Mesenteric fat pad (tissue), 1 donor: ENCODE results near the gene KSR1. TPM values are rescaled to one million over a fixed set of nuclear protein-coding genes. Genes with fewer than 3 reads are reported as not detected.

Experiments used
- DNase-seq: peaks from one replicate; pipeline ENCODE4 v3.0.0-alpha.2; 2020; ENCODE audit warnings: low spot score
- total RNA-seq: library from RNA; stranded (reverse); fragmentation: NEBNext Ultra II Directional; extraction: Animal tissue kit (Norgen Biotek cat#: 25700); gene quantifications from one replicate; pipeline ENCODE4 v1.2.1, GENCODE V29; 2021
- donor health status: DM: yes; HTN: yes; CAD: no.

The KSR1 gene
- total RNA-seq, 1 donor from 2014 or later, result 38.9 TPM

DNA sequence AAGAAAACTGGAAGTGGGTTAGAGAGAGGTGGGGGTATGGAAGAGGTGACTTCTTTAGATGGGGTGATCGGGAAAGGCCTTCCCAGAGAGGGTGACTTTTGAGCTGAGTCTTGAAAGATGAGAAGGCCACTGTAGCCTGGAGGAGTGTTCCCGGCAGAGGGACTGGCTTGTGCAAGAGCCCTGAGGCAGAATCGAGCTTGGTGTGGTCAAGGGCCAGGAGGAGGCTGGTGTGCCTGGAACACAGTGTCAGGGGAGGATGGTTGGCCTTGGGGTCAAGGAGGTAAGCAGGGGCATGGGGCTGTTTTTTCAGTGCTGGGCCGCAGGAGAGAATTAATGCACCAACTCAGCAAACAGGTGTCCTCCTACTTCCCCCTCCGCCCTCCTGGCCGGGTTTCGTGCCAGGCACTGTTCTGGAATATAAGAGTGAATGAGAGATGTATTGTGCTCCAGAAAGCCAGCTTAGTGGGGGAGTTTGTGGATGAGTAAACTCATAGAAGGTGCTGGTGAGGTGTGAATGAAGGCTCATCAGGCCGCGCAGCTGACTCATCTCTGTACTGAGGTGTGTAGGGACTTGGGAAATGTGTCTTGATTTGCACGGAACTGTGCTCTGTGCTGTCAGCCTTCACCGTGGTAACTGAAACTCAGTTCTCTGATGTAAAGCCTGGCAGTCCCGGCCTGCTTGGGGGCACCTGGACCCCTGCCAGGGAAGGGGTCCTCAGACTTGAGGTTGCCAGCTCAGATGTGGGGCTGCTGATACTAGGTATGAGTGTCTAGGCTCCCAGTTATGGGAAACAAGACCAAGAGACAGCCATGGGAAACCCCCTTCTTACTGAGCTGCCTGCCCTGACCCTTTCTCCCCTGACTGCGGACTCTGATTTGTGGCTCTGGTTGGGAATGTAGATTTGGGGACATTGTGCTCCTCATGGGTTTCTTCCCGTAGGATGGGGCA is 15.3 kb downstream of the KSR1 start:
- no peak for DNase-seq

DNA sequence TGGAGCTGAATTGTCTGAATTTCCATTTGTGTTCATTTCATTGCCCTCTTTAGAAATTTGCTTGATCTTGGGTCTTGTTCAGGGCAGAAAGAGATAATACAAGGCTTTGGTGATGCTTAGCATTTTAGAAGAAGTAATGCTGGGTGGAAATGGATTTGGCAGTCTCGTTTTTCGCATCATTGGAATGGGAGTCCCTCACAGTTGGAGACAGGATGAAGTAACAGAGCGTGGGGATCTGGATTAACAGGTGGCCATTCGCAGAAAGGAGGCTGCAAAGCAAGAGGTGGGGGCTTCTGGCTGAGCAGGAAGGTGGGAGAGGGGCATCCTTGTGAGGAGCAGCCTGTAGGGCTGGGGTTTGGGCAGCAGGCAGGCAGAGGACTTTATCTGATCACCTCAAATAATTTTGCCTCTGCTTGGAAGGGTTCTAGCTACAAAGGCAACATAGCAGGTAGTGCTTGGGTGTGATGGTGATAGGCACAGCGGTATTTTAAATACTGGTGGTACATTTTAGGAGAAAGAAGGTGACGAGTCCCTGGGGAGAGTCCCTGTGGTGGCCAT is 17.0 kb downstream of the KSR1 start:
- no peak for DNase-seq

GRCh38 chr17:27473748-27474609 is 17.7 kb downstream of the KSR1 start:
- no peak for DNase-seq

DNA sequence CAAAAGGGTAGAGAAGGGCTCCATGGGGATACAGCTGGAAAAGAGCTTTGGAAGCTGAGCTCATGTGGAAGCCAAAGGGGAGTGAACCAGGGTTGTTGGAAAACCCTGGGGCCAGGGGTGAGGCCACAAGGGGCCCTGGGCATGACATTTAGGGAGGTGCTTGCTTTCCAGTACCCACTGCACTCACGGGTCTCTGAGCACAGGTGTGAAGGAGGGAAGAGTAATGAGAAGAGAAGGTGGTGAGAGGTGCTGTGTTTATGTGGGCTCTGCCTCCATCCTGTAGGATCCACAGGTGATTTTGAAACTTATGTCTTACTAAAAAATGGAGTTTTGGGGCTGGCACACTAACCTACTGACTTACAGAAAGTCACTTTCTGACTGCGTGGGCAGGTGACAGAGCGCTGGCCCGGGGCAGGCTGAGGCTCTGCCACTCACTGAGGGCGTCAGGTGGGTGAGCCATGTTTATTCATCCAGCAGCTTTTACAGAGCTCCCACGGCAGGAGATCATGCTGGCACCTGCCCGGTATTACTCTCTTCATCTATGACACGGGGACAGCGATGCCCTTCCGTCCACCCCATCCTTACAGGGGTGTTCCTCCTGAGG is 18.9 kb downstream of the KSR1 start:
- no peak for DNase-seq

DNA sequence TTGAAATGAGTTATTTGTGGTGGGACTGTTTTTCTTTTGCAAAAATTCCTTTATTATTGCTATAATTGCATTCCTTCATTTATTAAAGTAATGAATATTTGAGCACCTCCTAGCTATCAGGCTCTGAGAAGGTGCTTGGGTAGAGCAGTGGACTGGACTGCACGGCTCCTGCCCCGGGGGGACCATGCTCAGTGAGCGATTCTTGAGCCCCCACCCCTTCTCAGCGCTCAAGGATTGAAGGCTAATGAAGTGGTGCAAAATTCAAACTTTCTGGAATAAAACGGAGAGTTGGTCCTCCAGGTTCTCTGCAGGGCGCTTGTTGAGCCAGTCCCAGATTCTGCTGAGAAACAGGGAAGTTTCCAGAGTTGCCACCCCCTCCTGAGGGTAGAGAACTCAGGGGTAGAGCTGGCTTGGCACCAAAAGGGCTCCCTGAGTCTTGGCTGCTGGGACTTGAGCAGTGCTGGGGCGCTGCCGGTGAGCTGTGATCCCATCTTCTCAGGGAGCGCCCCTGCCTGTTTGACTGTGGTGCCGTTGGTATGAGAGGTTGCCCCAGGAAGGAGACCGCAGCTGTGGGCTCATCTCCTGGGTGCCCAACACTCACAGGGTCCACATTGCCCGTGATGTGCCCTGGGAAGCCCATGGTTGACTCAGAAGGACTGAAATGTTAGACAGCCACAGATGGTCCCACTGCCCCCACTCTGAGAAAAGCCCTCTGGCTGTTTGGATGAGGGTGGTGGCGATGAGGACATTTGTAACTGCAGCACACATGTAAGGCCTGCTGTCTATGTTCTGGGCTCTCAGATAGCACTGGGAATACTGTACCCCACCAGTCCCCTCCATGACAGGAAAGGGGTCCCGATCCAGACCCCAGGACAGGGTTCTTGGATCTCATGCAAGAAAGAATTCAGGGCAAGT is 20.0 kb downstream of the KSR1 start:
- no peak for DNase-seq

DNA sequence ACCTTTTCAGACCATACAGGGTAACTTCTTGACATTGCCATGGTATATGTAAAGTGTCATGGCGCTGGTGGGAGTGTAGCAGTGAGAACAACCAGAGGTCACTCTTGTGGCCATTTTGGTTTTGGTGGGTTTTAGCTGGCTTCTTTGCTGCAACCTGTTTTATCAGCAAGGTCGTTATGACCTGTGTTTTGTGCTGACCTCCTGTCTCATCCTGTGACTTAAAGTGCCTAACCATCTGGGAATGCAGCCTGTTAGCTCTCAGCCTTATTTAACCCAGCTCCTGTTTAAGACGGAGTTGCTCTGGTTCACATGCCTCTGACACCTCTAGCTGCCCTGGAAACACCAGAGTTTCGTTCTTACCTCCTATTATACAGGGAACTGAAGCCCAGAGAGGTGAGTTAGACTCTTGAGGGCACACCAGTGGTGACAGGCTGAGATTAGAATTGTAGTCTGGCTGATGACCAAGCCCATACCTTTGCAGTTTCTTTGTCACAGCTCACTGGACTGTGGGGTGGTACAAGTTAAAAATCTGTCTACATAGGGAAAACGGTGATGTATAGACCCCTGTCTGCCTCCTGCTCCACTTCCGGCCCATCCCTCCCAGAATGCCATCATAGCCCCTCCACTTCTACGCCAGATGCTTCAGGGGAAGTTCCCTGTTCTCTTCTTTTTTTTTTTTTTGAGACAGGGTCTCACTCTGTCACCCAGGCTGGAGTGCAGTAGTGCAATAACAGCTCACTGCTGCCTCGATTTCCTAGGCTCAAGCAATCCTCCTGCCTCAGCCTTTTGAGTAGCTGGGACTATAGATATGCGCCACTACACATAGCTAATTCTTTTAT is 21.0 kb downstream of the KSR1 start:
- no peak for DNase-seq

DNA sequence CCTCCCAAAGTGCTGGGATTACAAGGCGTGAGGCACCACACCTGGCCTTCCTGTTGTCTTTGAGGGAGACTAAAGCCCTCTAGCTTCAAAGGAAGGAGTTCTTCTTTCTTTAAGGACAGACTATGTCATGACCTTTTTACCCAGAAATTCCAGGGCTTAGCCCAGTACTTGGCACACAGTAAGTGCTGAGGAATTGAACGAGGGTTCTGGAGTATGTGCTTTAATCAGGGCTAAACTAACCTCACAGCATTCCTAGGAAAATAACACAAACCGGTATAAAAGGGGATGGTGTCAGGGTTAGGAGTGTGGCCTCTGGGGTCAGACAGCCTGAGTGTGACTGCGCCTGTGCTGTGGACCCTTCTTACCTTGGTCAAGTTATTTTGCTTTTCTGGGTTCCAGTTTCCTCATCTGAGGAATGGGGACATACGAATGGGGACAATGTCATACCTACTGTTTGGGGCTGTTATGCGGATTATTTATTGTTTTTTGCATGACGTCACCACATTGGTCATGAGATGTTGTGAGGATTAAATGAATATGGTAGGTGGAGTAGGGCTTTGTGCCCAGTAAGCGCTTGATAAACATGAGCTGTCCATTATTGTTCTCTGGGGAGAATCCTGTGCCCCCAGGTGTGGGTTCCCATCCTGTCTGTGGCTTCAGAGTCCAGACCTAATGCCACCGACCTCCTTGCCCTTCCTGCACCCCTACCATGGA is 21.9 kb downstream of the KSR1 start:
- no peak for DNase-seq

DNA sequence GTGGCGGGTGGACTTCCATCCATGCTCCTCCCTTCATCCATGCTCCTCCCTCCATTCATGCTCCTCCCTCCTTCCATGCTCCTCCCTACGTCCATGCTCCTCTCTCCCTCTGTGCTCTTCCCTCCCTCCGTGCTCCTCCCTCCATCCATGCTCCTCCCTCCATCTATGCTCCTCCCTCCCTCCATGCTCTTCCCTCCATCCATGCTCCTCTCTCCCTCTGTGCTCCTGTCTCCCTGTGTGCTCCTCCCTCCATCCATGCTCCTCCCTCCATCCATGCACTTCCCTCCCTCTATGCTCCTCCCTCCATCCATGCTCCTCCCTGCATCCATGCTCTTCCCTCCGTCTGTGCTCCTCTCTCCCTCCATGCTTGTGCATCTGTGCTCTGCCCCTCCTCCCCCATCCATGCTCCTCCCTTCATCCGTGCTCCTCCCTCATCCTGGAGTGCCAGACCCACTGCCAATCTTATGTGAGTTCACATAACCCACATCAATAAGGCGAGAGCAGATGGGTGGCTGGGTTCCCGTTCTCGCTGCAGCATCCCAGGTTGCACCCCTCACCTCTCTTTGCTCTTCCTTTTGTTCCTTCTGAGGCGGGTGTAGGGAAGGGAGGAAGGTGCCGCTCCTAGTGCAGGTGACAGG is 22.8 kb downstream of the KSR1 start:
- DNase-seq, result no peak

- no peak for DNase-seq
These were observed 23.6 kb downstream of the KSR1 start for GRCh38 chr17:27479838-27480237.

GRCh38 chr17:27480699-27481098 is 24.5 kb downstream of the KSR1 start:
- DNase-seq, result no peak

DNA sequence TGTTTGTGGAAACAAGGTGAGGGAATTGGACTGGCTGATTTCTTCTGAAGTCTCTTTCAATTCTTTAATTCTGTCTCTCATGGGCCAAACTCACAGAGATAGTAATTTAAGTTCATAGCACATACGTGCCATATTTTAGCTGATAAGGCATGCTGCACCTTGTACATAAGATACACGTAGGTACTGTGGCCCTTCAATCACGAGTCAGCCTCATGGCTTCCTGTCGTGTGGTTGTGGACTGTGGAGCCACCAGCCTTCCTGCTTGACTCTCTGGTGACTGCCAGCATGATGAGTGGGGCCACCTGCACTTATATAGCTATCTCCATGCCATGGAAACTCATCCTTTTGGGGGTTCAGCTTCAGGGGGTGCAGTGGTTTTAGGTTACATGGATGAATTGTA is 25.1 kb downstream of the KSR1 start:
- no peak for DNase-seq

- no peak for DNase-seq
These were observed 28.9 kb downstream of the KSR1 start for GRCh38 chr17:27485125-27485524.

DNA sequence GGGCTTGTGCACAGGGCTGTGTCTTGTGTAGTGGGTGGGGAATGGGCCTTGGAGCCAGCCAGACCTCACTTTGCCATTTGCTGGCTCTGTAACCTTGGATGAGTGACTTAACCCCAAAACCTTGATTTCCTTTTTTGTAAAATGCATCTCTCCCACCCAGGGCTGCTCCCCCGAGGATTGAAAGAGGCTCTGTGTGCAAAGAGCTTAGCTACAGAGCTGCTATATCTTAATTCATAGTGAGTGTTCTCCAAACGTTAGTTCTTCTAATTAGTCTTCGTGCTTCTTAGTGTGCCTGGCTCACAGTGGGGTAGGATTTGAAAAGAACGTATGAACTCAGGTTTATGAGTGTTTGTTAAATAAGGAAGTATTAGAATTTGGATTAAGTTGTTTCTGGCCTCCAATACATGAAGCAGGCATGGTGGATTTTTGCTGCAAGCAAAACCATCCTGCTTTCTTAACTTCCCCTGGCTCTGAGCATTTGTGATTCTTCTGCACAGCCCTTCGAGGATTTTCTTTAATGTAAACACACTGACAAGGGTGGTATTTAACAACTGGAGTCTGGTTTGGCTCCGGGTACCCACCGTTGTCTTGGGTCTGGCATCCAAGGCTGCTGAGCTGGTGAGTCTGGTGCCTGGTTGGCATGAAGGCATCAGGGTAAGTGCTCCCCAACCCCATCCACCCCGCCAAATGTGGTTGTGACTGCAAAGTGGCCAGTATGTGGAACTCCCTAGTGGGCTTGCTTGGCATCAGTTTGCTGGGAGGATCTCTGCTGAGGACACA is 29.7 kb downstream of the KSR1 start:
- DNase-seq, result no peak

DNA sequence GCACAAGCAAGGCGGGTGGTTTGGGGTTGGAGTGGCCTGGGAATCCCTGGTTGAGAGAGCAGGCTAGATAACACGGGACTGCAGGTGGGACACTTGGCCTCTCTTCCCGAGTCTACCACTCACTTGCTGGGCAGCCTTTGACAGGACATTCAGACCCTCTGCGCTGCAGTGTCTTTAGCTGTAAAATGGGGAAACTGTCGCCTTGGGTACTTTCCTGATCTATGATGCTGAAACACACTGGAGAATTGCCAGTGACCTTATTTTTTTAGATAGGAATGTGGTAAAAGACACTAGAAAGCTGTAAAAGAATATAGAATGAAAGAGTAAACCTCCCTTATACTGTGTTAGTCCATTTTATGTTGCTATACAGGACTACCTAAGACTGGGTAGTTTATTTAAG is 30.5 kb downstream of the KSR1 start:
- DNase-seq, result no peak

- no peak for DNase-seq
These were observed 32.0 kb downstream of the KSR1 start for GRCh38 chr17:27488231-27488630.

DNA sequence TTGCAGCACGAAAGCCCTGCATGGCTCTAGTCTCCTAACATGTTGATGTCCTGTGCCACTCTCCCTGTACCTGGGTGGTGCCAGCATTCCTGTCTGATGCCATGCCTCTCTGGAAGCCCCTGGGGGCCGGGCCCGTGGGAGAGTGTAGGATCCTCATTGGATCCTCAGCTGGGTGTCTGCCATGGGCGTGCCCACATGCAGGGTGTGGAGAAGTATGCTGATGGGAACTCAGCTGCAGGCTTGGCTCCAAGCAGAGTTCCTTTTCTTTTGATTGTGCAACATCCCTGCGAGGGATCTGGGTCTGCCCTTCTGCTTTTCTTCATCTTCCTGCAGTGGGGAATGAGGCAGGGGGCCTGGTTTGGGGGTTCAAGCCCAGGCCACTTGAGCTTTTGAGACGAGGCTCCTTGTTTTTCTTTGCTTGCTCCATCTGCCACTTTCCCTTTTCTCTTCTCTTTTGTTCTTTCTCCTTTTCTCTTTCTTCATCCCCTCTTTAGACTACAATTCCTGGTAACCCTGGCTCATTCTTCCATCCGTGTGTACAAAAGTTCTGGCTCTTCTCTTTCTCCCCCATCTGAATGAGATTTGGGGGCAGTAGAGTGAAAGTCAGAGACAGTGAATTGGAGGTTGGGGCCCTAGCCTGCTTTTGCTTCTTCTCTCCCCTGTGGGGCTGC is 32.9 kb downstream of the KSR1 start:
- DNase-seq, result no peak

GRCh38 chr17:27490391-27490790 is 34.1 kb downstream of the KSR1 start:
- no peak for DNase-seq
